ENCODE measurements around the gene TRDN.
A peak's percentile ranks its signal among the peaks of the same experiment; 100 is the strongest.
"Not testable (repeated sequence)": the region's sequence is repeated elsewhere in the genome, so short reads cannot be mapped to it uniquely, and the experiment has no call there.

TRDN gene

GRCh38 chr6:123629258-123629941, 7.3 kb downstream of the TRDN start:
- no peak for DNase-seq

- DNase-seq: no peak
Measured at GRCh38 chr6:123625696-123626095, 11.1 kb downstream of the TRDN start.

- no peak for DNase-seq
Measured at GRCh38 chr6:123622780-123623179, 14.0 kb downstream of the TRDN start.

GRCh38 chr6:123619156-123619555, 17.6 kb downstream of the TRDN start:
- no peak for DNase-seq

- no peak for DNase-seq
Measured at GRCh38 chr6:123616942-123617341, 19.8 kb downstream of the TRDN start.

- no peak for DNase-seq
Measured at GRCh38 chr6:123616016-123616415, 20.7 kb downstream of the TRDN start.

GRCh38 chr6:123610779-123611178, 26.0 kb downstream of the TRDN start:
- no peak for DNase-seq

- DNase-seq: peak; percentile 34
Measured at GRCh38 chr6:123604067-123604466, 32.7 kb downstream of the TRDN start.

GRCh38 chr6:123598011-123598410, 38.7 kb downstream of the TRDN start:
- no peak for DNase-seq

GRCh38 chr6:123594776-123595175, 42.0 kb downstream of the TRDN start:
- DNase-seq: no peak

GRCh38 chr6:123592426-123592825, 44.3 kb downstream of the TRDN start:
- DNase-seq: no peak

GRCh38 chr6:123589973-123590372, 46.8 kb downstream of the TRDN start:
- DNase-seq: no peak

GRCh38 chr6:123589317-123589716, 47.4 kb downstream of the TRDN start:
- no peak for DNase-seq

- no peak for DNase-seq
Measured at GRCh38 chr6:123588546-123588895, 48.2 kb downstream of the TRDN start.

- DNase-seq: no peak
Measured at GRCh38 chr6:123587838-123588545, 48.8 kb downstream of the TRDN start.

- not testable (repeated sequence) for DNase-seq
Measured at GRCh38 chr6:123587407-123587806, 49.3 kb downstream of the TRDN start.

GRCh38 chr6:123580331-123580730, 56.4 kb downstream of the TRDN start:
- no peak for DNase-seq

GRCh38 chr6:123575188-123575587, 61.6 kb downstream of the TRDN start:
- DNase-seq: no peak

GRCh38 chr6:123570813-123571684, 65.7 kb downstream of the TRDN start:
- no peak for DNase-seq

GRCh38 chr6:123569575-123569974, 67.2 kb downstream of the TRDN start:
- DNase-seq: no peak

- no peak for DNase-seq
Measured at GRCh38 chr6:123565529-123565928, 71.2 kb downstream of the TRDN start.

GRCh38 chr6:123564361-123564760, 72.4 kb downstream of the TRDN start:
- DNase-seq: no peak

- no peak for DNase-seq
Measured at GRCh38 chr6:123562677-123563076, 74.1 kb downstream of the TRDN start.

- DNase-seq: no peak
Measured at GRCh38 chr6:123562264-123562663, 74.5 kb downstream of the TRDN start.
